MCF 10A (cell line): ENCODE data around the gene TAPBP. TPM values are rescaled to one million over a fixed set of nuclear protein-coding genes. Genes with fewer than 3 reads are reported as not detected.
A peak's percentile ranks its signal among the peaks of the same experiment; 100 is the strongest.

Experiments
- BruUV-seq: library from RNA; stranded (reverse); fragments of 400-500 nt; replicated peaks from 2 replicates; lab custom pipeline; 2021; lab: Mats Ljungman, UMichigan
- CTCF ChIA-PET: fragments of 300-600 bp; sonication (Branson Sonifier 250); formaldehyde crosslinking; extraction: SDS; loops from one replicate; lab custom pipeline; 2021; ENCODE audit warnings: antibody characterized with exemption, inconsistent platforms; lab: Yijun Ruan, JAX
- POLR2A ChIA-PET: fragments of 300-600, 350-650 bp; sonication (Branson Sonifier 250); formaldehyde crosslinking; extraction: SDS; loops from one replicate; lab custom pipeline; 2020; ENCODE audit warnings: antibody characterized with exemption, inconsistent platforms; lab: Yijun Ruan, JAX
- DNase-seq: peaks from one replicate; pipeline ENCODE4 v3.0.0-alpha.2; 2018; ENCODE audit not compliant: unreplicated experiment
- H3K27ac Mint-ChIP-seq: one replicate; pipeline ENCODE4 v1.8.0; 2022; ENCODE audit warnings: mild to moderate bottlenecking, low read depth, mixed read lengths; ENCODE audit not compliant: unreplicated experiment
- H3K27me3 Mint-ChIP-seq: one replicate; pipeline ENCODE4 v1.8.0; 2022; ENCODE audit warnings: mixed read lengths; ENCODE audit not compliant: insufficient read depth, unreplicated experiment
- H3K36me3 Mint-ChIP-seq: one replicate; pipeline ENCODE4 v1.8.0; 2022; ENCODE audit warnings: mild to moderate bottlenecking, moderate library complexity, mixed read lengths; ENCODE audit not compliant: insufficient read depth, unreplicated experiment
- H3K4me1 Mint-ChIP-seq: one replicate; pipeline ENCODE4 v1.8.0; 2022; ENCODE audit warnings: mixed read lengths; ENCODE audit not compliant: insufficient read depth, unreplicated experiment
- H3K4me3 Mint-ChIP-seq: one replicate; pipeline ENCODE4 v1.8.0; 2022; ENCODE audit warnings: mild to moderate bottlenecking, moderate library complexity, mixed read lengths; ENCODE audit not compliant: unreplicated experiment
- H3K9me3 Mint-ChIP-seq: one replicate; pipeline ENCODE4 v1.8.0; 2022; ENCODE audit warnings: mixed read lengths; ENCODE audit not compliant: unreplicated experiment
- intact Hi-C: fragments of 100-400 bp; cut with micrococcal nuclease; formaldehyde crosslinking; loops from 2 replicates; pipeline ENCODE4 v1.14.1; 2022
- total RNA-seq: library from RNA; stranded (reverse); gene quantifications from 2 replicates; pipeline ENCODE4 v1.2.3, GENCODE V29; 2022
- TF ChIP-seq, protein P1 (sequence below): fragments of 200-600 bp; IDR thresholded peaks from one replicate; pipeline ENCODE4 v1.8.0; 2022; ENCODE audit warnings: antibody characterized with exemption, mild to moderate bottlenecking; ENCODE audit not compliant: unreplicated experiment

Gene TAPBP
- total RNA-seq, 1 experiment from 2014 or later = 84.9 TPM

DNA sequence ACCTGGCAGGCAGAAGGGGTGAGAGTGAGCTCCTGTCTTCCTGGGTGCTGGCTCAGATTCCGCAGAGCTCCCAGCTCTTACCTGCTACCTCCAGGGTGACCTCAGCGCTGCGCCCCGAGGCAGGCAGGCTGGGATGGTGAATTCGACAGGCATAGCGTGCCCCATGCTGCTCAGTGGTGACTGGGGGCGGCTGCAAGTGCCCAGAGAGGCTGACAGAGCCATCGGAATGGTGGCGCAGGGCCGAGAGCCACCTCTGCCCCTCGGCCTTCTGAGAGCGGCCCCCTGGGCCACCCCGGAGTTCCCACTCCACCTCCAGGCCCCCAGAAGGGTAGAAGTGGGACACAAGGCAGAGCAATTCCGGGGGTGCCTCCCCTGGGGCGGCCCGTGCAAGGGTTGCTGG, 9.7 kb downstream of the TAPBP start:
- intact Hi-C loops = no loop called here
- TF ChIP-seq, protein P1, sequence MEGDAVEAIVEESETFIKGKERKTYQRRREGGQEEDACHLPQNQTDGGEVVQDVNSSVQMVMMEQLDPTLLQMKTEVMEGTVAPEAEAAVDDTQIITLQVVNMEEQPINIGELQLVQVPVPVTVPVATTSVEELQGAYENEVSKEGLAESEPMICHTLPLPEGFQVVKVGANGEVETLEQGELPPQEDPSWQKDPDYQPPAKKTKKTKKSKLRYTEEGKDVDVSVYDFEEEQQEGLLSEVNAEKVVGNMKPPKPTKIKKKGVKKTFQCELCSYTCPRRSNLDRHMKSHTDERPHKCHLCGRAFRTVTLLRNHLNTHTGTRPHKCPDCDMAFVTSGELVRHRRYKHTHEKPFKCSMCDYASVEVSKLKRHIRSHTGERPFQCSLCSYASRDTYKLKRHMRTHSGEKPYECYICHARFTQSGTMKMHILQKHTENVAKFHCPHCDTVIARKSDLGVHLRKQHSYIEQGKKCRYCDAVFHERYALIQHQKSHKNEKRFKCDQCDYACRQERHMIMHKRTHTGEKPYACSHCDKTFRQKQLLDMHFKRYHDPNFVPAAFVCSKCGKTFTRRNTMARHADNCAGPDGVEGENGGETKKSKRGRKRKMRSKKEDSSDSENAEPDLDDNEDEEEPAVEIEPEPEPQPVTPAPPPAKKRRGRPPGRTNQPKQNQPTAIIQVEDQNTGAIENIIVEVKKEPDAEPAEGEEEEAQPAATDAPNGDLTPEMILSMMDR = no peak
- CTCF ChIA-PET = no interaction called here
- no peaks in the 10 kb centered on the region for H3K9me3 Mint-ChIP-seq
- no peaks in the 10 kb centered on the region for H3K27me3 Mint-ChIP-seq
- BruUV-seq = no TSS peak
- H3K36me3 Mint-ChIP-seq = peaks cover 90% of the 10 kb centered on the region
- no peak overlapping the region for H3K4me3 Mint-ChIP-seq
- DNase-seq = no peak
- peaks cover 23% of the 10 kb centered on the region for H3K4me1 Mint-ChIP-seq
- H3K27ac Mint-ChIP-seq = no peak overlapping the region
- POLR2A ChIA-PET = no interaction called here

DNA sequence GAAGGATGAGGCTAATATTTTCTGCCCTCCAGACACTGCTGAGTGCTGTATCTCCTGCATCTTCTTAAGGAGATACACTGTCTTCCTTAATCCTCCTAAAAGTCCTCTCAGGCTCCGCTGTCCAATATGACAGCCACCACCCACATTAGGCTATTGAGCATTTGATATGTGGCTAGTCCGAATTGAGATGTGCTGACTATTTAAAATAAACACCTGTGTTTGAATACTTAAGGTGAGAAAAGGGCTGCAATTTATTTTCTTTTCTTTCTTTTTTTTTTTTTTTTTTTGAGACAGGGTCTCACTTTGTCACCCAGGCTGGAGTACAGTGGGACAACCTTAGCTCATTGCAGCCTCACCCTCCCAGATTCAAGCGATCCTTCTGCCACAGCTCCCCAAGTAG, 12.0 kb downstream of the TAPBP start:
- intact Hi-C loops = no loop called here
- BruUV-seq = no TSS peak
- Mint-ChIP-seq H3K27me3 (no peaks in the 10 kb centered on the region), H3K36me3 (peaks cover 81% of the 10 kb centered on the region), H3K4me1 (peaks cover 34% of the 10 kb centered on the region), H3K27ac (no peak overlapping the region), H3K9me3 (no peaks in the 10 kb centered on the region), H3K4me3 (no peak overlapping the region)
- POLR2A ChIA-PET = interaction anchor here (0.6 to 1.8 kb wide), 4 partner anchors 8 to 74 kb away, joined by 3 to 17 read pairs (median 4); partner anchors contain the start of gene B3GALT4
- TF ChIP-seq, protein P1 = no peak
- no peak for DNase-seq
- CTCF ChIA-PET = interaction anchor here (0.9 kb wide), 1 partner anchor 9 kb away, joined by 3 read pairs; no protein-coding TSS in a partner anchor

DNA sequence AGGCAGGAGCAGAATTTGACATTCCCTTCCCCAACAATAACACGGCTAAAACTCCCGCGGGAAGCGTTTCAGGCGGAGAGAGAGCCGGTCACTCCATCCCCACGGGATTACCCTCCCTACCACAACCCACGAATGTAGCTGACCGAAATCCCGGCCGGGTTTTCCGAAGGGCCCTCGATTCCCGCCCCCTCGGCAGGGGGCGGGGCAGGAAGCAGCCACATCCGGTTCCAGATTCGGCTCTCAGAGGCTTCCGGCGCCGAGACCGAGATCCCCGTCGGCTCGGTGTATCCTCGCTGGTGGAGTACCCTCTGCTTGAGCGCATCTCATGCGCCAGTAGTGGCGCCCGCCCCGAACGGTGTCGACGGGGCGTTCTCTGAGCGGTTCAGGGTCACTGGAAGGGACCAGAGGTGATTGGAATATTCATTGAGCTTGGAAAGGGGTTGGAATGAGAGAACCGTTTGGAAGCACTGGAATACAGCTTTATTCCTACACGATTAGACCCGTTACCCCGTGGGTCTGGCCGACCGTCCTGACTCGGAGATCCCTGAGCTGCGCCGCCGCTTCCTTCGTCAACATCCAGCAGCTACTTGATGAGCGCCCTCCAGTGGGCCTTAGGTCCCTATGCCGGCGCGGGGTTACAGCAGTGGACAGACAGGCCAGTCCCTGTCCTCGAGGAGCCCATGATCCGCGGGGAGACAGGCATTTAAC, 14.5 kb downstream of the TAPBP start:
- Mint-ChIP-seq H3K36me3 (peaks cover 59% of the 10 kb centered on the region), H3K27me3 (no peaks in the 10 kb centered on the region), H3K27ac (peak overlapping the region; percentile 100), H3K4me3 (peak overlapping the region; percentile 96), H3K9me3 (no peaks in the 10 kb centered on the region), H3K4me1 (peaks cover 28% of the 10 kb centered on the region)
- ChIA-PET POLR2A (interaction anchor here (0.5 to 5.5 kb wide), 32 partner anchors 9 to 1327 kb away, joined by 3 to 84 read pairs (median 4); partner anchors contain the start of genes B3GALT4, DXO, HSD17B8 and PFDN6), CTCF (interaction anchor here (0.5 to 1.8 kb wide), 15 partner anchors 9 to 447 kb away, joined by 3 to 18 read pairs (median 4); partner anchors contain the start of genes CUTA, IP6K3, PFDN6 and RPS18)
- DNase-seq = peak; percentile 93
- TF ChIP-seq, protein P1 = peak; percentile 64
- intact Hi-C loops = loop anchor here (1.0 to 5.0 kb wide), 4 partner anchors 21 to 128 kb away; partner anchors contain the start of genes HSD17B8, RXRB and SLC39A7
- TSS peak; percentile 83 for BruUV-seq

DNA sequence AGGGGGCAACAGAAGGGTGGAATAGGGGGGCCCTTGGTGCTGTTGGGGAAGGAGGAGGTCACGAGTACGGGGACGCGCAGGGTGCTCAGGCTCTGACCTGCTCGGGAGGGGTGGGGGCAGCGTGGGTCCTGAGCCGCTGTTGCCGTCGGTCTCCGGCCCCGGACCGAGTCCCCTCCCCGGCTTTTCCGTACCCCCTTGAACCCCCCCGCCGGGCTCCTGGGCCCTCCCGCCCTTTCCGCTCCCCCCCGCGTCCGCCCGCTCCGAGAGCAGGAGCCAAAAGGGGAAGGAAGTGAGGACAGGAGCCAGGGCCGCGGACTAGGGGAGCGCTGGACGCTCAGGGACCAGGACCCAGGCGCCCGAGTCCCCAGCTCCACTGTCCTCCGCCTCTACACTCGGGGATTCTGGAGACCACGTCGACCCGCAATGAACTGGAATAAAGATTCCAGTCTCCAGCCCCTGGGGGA, 15.1 kb downstream of the TAPBP start, which contains the start of gene RGL2:
Gene RGL2, minus strand, starts transcription at position 170 of the 464 bp plus-strand sequence. CDS start 332 bp downstream, outside the sequence.
- Mint-ChIP-seq H3K9me3 (no peaks in the 10 kb centered on the region), H3K27me3 (no peaks in the 10 kb centered on the region), H3K27ac (peak within 1 kb of the TSS; percentile 100), H3K4me1 (peaks cover 26% of the 10 kb centered on the region), H3K4me3 (peak within 1 kb of the TSS; percentile 96), H3K36me3 (peaks cover 59% of the 10 kb centered on the region)
- ChIA-PET POLR2A (interaction anchor here (0.7 to 5.5 kb wide), 23 partner anchors 9 to 327 kb away, joined by 3 to 84 read pairs (median 4); partner anchors contain the start of genes B3GALT4, HSD17B8, PFDN6 and RPS18), CTCF (interaction anchor here (0.6 to 1.8 kb wide), 11 partner anchors 8 to 448 kb away, joined by 3 to 18 read pairs (median 4); partner anchors contain the start of genes CUTA, IP6K3, PFDN6 and WDR46)
- peak; percentile 64 for DNase-seq
- no TSS peak for BruUV-seq
- TF ChIP-seq, protein P1 = no peak
- intact Hi-C loops = loop anchor here (1.0 to 5.0 kb wide), 4 partner anchors 20 to 128 kb away; partner anchors contain the start of genes HSD17B8, RXRB and SLC39A7
